ENCODE data around the gene FZD7.

The FZD7 gene

GRCh38 chr2:202069170-202070067 is 35.8 kb downstream of the FZD7 start:
- FAIRE-seq: peak; percentile 85

- no peak for FAIRE-seq
Measured at GRCh38 chr2:202071107-202071506, 37.5 kb downstream of the FZD7 start.

GRCh38 chr2:202072226-202072625 is 38.6 kb downstream of the FZD7 start:
- FAIRE-seq: no peak

GRCh38 chr2:202072737-202073401 is 39.2 kb downstream of the FZD7 start, which contains the start of gene KIAA2012:
KIAA2012 (plus strand) TSS chr2:202073255; CDS start chr2:202073628, 373 bp downstream.
- no peak for FAIRE-seq

GRCh38 chr2:202074324-202074723 is 40.7 kb downstream of the FZD7 start:
- FAIRE-seq: no peak

GRCh38 chr2:202079310-202079709 is 45.7 kb downstream of the FZD7 start:
- no peak for FAIRE-seq

GRCh38 chr2:202084265-202084664 is 50.6 kb downstream of the FZD7 start:
- FAIRE-seq: no peak

All from colon (tissue), 2 donors.